Endometrial microvascular endothelial cells (primary cell): ENCODE measurements around the gene SIRT3. TPM values are rescaled to one million over a fixed set of nuclear protein-coding genes. Genes with fewer than 3 reads are reported as not detected.
"Not testable (repeated sequence)": the region's sequence is repeated elsewhere in the genome, so short reads cannot be mapped to it uniquely, and the experiment has no call there.

Experiments
- in situ Hi-C: cut with HindIII; loops from 2 replicates; pipeline ENCODE4 v1.10.0; 2017; ENCODE audit warnings: low sequenced_read_pairs, low pct_unique_long_range_greater_than_20kb; ENCODE audit errors: inconsistent ontology term
- total RNA-seq: library from RNA; depleted of rRNA; stranded (reverse); fragments of >200 nt; gene quantifications from one replicate; pipeline ENCODE4 v1.2.3, GENCODE V29; 2015; ENCODE audit errors: inconsistent ontology term

The SIRT3 gene
- total RNA-seq, 1 donor from 2014 or later = 14.0 TPM

GRCh38 chr11:196786-197731 is 39.1 kb downstream of the SIRT3 start:
- in situ Hi-C loops = no loop called here

GRCh38 chr11:193481-193880 is 42.7 kb downstream of the SIRT3 start:
- in situ Hi-C loops = not testable (repeated sequence)

- in situ Hi-C loops = not testable (repeated sequence)
Observed at GRCh38 chr11:192674-193128, 43.4 kb downstream of the SIRT3 start, which contains the start of gene SCGB1C1. Gene SCGB1C1, plus strand, starts transcription at chr11:193078. Its CDS starts 22 bp downstream, at chr11:193100.

- in situ Hi-C loops = not testable (repeated sequence)
Observed at GRCh38 chr11:191490-192478, 44.4 kb downstream of the SIRT3 start.

- in situ Hi-C loops = not testable (repeated sequence)
Observed at GRCh38 chr11:190546-190945, 45.6 kb downstream of the SIRT3 start.

GRCh38 chr11:189843-190311 is 46.3 kb downstream of the SIRT3 start:
- in situ Hi-C loops = not testable (repeated sequence)

- in situ Hi-C loops = not testable (repeated sequence)
Observed at GRCh38 chr11:189200-189783, 46.9 kb downstream of the SIRT3 start.

- in situ Hi-C loops = not testable (repeated sequence)
Observed at GRCh38 chr11:180242-180641, 55.9 kb downstream of the SIRT3 start.

Other genes with a start within 250 kb of the SIRT3 start
- gene SCGB1C1, start 43.3 kb downstream of the SIRT3 start, total RNA-seq = not detected
- 26.9 TPM for gene BET1L, start 28.9 kb downstream of the SIRT3 start, total RNA-seq
- gene RIC8A, start 28.6 kb downstream of the SIRT3 start, total RNA-seq = 156 TPM
- gene PSMD13, start 634 bp upstream of the SIRT3 start, total RNA-seq = 204 TPM
- gene NLRP6, start 42.1 kb upstream of the SIRT3 start, total RNA-seq = not detected
- 9.7 TPM for gene PGGHG, start 52.8 kb upstream of the SIRT3 start, total RNA-seq
- gene IFITM5, start 63.2 kb upstream of the SIRT3 start, total RNA-seq = not detected
- gene IFITM2, start 71.5 kb upstream of the SIRT3 start, total RNA-seq = 233 TPM
- 26.2 TPM for gene IFITM1, start 77.7 kb upstream of the SIRT3 start, total RNA-seq
- 231 TPM for gene IFITM3, start 84.5 kb upstream of the SIRT3 start, total RNA-seq
- 0.09 TPM for gene B4GALNT4, start 133.2 kb upstream of the SIRT3 start, total RNA-seq
- not detected for gene PKP3, start 157.9 kb upstream of the SIRT3 start, total RNA-seq
- gene SIGIRR, start 178.7 kb upstream of the SIRT3 start, total RNA-seq = 71.1 TPM
- gene ANO9, start 205.7 kb upstream of the SIRT3 start, total RNA-seq = 0.09 TPM
- 43.1 TPM for gene PTDSS2, start 213.9 kb upstream of the SIRT3 start, total RNA-seq